ENCODE data around the gene SRSF9.

The SRSF9 gene

GRCh38 chr12:120432772-120433525 lies 36.6 kb downstream of the SRSF9 start:
- H2AFZ ChIP-seq (ENCODE audit: low read depth, low read length) = no peak overlapping the region
- peaks cover 7% of the 10 kb centered on the region for H3K4me1 ChIP-seq (ENCODE audit: insufficient read depth, low read length)
- H3K36me3 ChIP-seq (ENCODE audit: insufficient read depth, low read length) = no peaks in the 10 kb centered on the region
- no peaks in the 10 kb centered on the region for H3K9me3 ChIP-seq (ENCODE audit: low read length)
- H3K27me3 ChIP-seq (ENCODE audit: insufficient read depth, low read length) = no peaks in the 10 kb centered on the region
- no peak overlapping the region for H3K4me3 ChIP-seq (ENCODE audit: low read length)

- H3K36me3 ChIP-seq (ENCODE audit: insufficient read depth, low read length) = no peaks in the 10 kb centered on the region
- H3K27me3 ChIP-seq (ENCODE audit: insufficient read depth, low read length) = no peaks in the 10 kb centered on the region
- peaks cover 8% of the 10 kb centered on the region for H3K4me1 ChIP-seq (ENCODE audit: insufficient read depth, low read length)
- no peaks in the 10 kb centered on the region for H3K9me3 ChIP-seq (ENCODE audit: low read length)
- H3K4me3 ChIP-seq (ENCODE audit: low read length) = no peak overlapping the region
- H2AFZ ChIP-seq (ENCODE audit: low read depth, low read length) = no peak overlapping the region
Measured at GRCh38 chr12:120429368-120429767, 40.2 kb downstream of the SRSF9 start.

GRCh38 chr12:120428597-120429229 lies 40.8 kb downstream of the SRSF9 start:
- no peaks in the 10 kb centered on the region for H3K9me3 ChIP-seq (ENCODE audit: low read length)
- H3K36me3 ChIP-seq (ENCODE audit: insufficient read depth, low read length) = no peaks in the 10 kb centered on the region
- H2AFZ ChIP-seq (ENCODE audit: low read depth, low read length) = no peak overlapping the region
- peaks cover 8% of the 10 kb centered on the region for H3K4me1 ChIP-seq (ENCODE audit: insufficient read depth, low read length)
- no peak overlapping the region for H3K4me3 ChIP-seq (ENCODE audit: low read length)
- no peaks in the 10 kb centered on the region for H3K27me3 ChIP-seq (ENCODE audit: insufficient read depth, low read length)

- Histone ChIP-seq H3K4me1 (ENCODE audit: insufficient read depth, low read length) (peaks cover 8% of the 10 kb centered on the region), H3K4me3 (ENCODE audit: low read length) (no peak overlapping the region), H3K36me3 (ENCODE audit: insufficient read depth, low read length) (no peaks in the 10 kb centered on the region)
Measured at GRCh38 chr12:120425797-120426196, 43.8 kb downstream of the SRSF9 start.

GRCh38 chr12:120422892-120423456 lies 46.6 kb downstream of the SRSF9 start:
- H3K4me3 ChIP-seq (ENCODE audit: low read length) = no peak overlapping the region
- no peak overlapping the region for H2AFZ ChIP-seq (ENCODE audit: low read depth, low read length)
- peaks cover 4% of the 10 kb centered on the region for H3K4me1 ChIP-seq (ENCODE audit: insufficient read depth, low read length)
- H3K27me3 ChIP-seq (ENCODE audit: insufficient read depth, low read length) = no peaks in the 10 kb centered on the region
- no peaks in the 10 kb centered on the region for H3K9me3 ChIP-seq (ENCODE audit: low read length)
- no peaks in the 10 kb centered on the region for H3K36me3 ChIP-seq (ENCODE audit: insufficient read depth, low read length)

More at GRCh38 chr12:120425797-120426196, 43.8 kb downstream of the SRSF9 start:
- no peaks in the 10 kb centered on the region for H3K9me3 ChIP-seq (ENCODE audit: low read length)
- H2AFZ ChIP-seq (ENCODE audit: low read depth, low read length) = no peak overlapping the region
- no peaks in the 10 kb centered on the region for H3K27me3 ChIP-seq (ENCODE audit: insufficient read depth, low read length)

GRCh38 chr12:120421701-120422100 lies 47.8 kb downstream of the SRSF9 start:
- Histone ChIP-seq H3K9me3 (ENCODE audit: low read length) (no peaks in the 10 kb centered on the region), H3K27me3 (ENCODE audit: insufficient read depth, low read length) (no peaks in the 10 kb centered on the region), H2AFZ (ENCODE audit: low read depth, low read length) (no peak overlapping the region), H3K4me1 (ENCODE audit: insufficient read depth, low read length) (peaks cover 4% of the 10 kb centered on the region), H3K4me3 (ENCODE audit: low read length) (no peak overlapping the region), H3K36me3 (ENCODE audit: insufficient read depth, low read length) (no peaks in the 10 kb centered on the region)

- no peak overlapping the region for H3K4me3 ChIP-seq (ENCODE audit: low read length)
- no peaks in the 10 kb centered on the region for H3K9me3 ChIP-seq (ENCODE audit: low read length)
- no peaks in the 10 kb centered on the region for H3K27me3 ChIP-seq (ENCODE audit: insufficient read depth, low read length)
- no peak overlapping the region for H2AFZ ChIP-seq (ENCODE audit: low read depth, low read length)
- no peaks in the 10 kb centered on the region for H3K36me3 ChIP-seq (ENCODE audit: insufficient read depth, low read length)
- peaks cover 17% of the 10 kb centered on the region for H3K4me1 ChIP-seq (ENCODE audit: insufficient read depth, low read length)
Measured at GRCh38 chr12:120417917-120418580, 51.5 kb downstream of the SRSF9 start.

GRCh38 chr12:120416490-120417216 lies 52.9 kb downstream of the SRSF9 start:
- peaks cover 17% of the 10 kb centered on the region for H3K4me1 ChIP-seq (ENCODE audit: insufficient read depth, low read length)
- no peaks in the 10 kb centered on the region for H3K9me3 ChIP-seq (ENCODE audit: low read length)
- no peak overlapping the region for H2AFZ ChIP-seq (ENCODE audit: low read depth, low read length)
- no peaks in the 10 kb centered on the region for H3K36me3 ChIP-seq (ENCODE audit: insufficient read depth, low read length)
- no peak overlapping the region for H3K4me3 ChIP-seq (ENCODE audit: low read length)
- H3K27me3 ChIP-seq (ENCODE audit: insufficient read depth, low read length) = no peaks in the 10 kb centered on the region

- Histone ChIP-seq H3K4me3 (ENCODE audit: low read length) (peak overlapping the region; percentile 16), H3K9me3 (ENCODE audit: low read length) (no peaks in the 10 kb centered on the region), H2AFZ (ENCODE audit: low read depth, low read length) (no peak overlapping the region), H3K4me1 (ENCODE audit: insufficient read depth, low read length) (peaks cover 17% of the 10 kb centered on the region), H3K36me3 (ENCODE audit: insufficient read depth, low read length) (no peaks in the 10 kb centered on the region), H3K27me3 (ENCODE audit: insufficient read depth, low read length) (no peaks in the 10 kb centered on the region)
Measured at GRCh38 chr12:120413901-120414695, 55.5 kb downstream of the SRSF9 start.

GRCh38 chr12:120412421-120412820 lies 57.1 kb downstream of the SRSF9 start:
- Histone ChIP-seq H3K4me1 (ENCODE audit: insufficient read depth, low read length) (peaks cover 17% of the 10 kb centered on the region), H3K4me3 (ENCODE audit: low read length) (no peak overlapping the region), H2AFZ (ENCODE audit: low read depth, low read length) (no peak overlapping the region), H3K27me3 (ENCODE audit: insufficient read depth, low read length) (no peaks in the 10 kb centered on the region), H3K36me3 (ENCODE audit: insufficient read depth, low read length) (no peaks in the 10 kb centered on the region), H3K9me3 (ENCODE audit: low read length) (no peaks in the 10 kb centered on the region)

All from neuron (in vitro differentiated cells).